ENCODE measurements around the gene FBXO3.

- no peak for TF ChIP-seq CTCF (IDR thresholded peaks at IDR 0.05)
- no peak for TF ChIP-seq POLR2A (IDR thresholded peaks at IDR 0.05; ENCODE audit: low read depth)
These were observed 38.8 kb downstream of the FBXO3 start for GRCh38 chr11:33735271-33736147.
